Measurements from ENCODE around the gene FRYL.
A peak's percentile ranks its signal among the peaks of the same experiment; 100 is the strongest.

The FRYL gene

GRCh38 chr4:48635980-48636379, 144.1 kb downstream of the FRYL start:
- no peak for FAIRE-seq

GRCh38 chr4:48635310-48635709, 144.8 kb downstream of the FRYL start:
- DNase-seq (ENCODE audit: extremely low spot score, insufficient read length, low read depth) = no peak
- no peak for FAIRE-seq

More at GRCh38 chr4:48635980-48636379, 144.1 kb downstream of the FRYL start:
- DNase-seq (ENCODE audit: extremely low spot score, insufficient read length, low read depth) = no peak

DNA sequence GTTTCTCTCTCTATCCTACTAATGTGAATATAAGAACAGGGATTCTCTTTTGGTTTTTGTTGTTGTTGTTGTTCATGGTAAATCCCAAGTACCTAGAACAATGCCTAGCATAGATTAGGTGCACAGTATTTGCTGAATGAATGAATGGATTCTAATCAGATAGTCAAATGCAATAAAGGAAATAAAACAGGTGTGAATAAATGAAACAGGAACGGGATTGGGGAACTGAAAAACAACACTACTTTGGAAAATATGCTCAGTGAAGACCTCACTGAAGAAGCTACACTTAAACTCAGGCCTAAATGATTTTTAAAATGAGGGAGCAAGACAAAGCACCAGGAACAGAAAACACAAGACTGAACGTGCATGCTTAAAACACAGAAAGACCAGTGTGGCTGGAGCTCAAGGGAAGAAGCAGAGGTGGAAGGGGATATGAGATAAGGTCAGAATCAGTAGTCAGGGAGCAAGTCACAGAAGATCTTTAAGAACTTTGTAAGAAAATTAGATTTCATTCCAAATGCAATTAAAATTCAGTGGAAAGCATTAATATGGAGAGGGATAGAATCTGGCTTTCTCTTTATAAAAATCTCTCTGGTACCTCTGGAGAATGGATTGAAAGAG, 145.3 kb downstream of the FRYL start:
- no peak for FAIRE-seq

DNA sequence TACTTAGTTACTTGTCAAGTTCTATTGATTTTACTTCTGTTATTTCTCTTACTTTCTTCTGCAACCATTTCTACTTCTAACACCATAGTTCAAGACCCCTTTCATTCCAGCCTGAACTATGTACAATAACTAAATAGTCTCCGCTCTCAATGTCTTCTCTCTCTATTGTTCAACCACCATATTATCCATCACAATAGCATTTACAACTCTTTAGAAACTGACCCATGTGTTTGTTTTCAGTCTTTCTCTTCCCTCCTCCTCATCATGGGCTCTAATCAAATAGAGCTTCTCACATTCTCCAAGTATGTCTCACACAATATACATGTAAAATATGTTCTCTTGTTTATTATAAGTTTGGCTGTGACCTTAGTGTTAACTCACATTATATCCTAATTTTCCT, 146.4 kb downstream of the FRYL start:
- no peak for FAIRE-seq
- no peak for DNase-seq (ENCODE audit: extremely low spot score, insufficient read length, low read depth)

More for the DNA sequence above, 145.3 kb downstream of the FRYL start:
- no peak for DNase-seq (ENCODE audit: extremely low spot score, insufficient read length, low read depth)

DNA sequence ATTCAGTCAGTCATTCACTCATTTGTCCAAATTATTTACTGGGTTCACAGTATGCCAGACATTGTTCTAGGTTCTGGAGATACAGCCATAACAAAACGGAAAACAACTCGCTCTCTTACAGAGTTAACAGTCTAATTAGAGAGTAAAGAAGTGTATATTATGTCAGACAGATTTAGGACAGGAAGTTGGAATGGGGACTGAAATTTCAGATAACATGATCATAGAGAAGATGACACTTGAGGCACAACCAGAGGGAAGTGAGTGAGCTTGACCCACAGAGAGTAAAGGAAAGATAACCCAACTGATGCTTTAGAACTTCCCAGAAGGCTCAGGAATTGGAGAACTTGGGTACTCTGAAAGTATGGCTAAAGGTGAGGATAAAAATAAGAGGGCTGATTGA, 150.6 kb downstream of the FRYL start:
- DNase-seq (ENCODE audit: extremely low spot score, insufficient read length, low read depth) = no peak
- FAIRE-seq = peak; percentile 9

DNA sequence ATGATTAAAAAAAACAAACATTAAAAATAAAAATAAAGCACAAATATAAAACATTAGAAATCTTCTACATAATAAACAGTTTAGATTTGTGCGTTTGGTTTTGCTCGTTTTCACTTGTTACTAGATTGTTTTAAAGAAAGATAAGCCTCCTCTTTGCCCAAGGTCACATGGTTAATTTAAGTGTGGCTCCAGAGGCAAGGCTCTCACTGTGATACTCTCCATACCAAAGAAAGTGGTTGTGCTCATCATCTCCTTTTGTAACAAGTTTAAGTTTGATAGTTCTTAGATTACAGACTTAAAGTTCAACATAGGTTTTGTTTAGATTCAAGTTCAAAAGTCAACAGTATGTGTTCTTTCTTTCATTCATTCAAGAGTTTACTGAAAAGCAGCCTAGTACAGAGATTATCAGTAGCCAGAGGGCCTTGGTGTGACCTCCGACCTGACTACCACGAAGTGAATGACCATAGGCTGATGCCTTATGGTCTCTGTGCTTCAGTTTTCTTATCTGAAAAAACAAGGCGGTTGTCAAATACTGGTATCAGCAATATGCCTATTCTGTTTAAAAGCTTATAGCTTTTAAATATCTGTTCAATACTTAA, 156.8 kb downstream of the FRYL start:
- FAIRE-seq = no peak

DNA sequence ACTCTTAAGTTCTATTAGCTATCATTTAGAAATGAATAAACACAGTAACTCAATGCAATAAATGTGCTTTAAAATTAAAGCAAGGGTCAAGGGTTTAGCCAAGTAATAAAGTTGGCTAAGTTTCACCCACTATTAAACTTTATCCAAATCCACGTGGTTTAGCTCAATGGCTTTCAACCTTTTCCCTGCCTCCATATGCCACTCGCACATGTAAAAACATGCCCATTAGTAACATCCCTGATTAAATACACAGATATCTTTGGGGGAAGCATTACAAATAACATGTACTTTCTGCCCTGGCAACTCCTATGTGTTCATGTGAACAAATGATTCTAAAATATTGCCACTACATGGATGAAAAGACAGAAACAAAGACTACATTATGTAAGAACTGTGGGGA, 159.2 kb downstream of the FRYL start:
- no peak for DNase-seq (ENCODE audit: extremely low spot score, insufficient read length, low read depth)
- no peak for FAIRE-seq

More for the DNA sequence above, 156.8 kb downstream of the FRYL start:
- DNase-seq (ENCODE audit: extremely low spot score, insufficient read length, low read depth) = no peak

DNA sequence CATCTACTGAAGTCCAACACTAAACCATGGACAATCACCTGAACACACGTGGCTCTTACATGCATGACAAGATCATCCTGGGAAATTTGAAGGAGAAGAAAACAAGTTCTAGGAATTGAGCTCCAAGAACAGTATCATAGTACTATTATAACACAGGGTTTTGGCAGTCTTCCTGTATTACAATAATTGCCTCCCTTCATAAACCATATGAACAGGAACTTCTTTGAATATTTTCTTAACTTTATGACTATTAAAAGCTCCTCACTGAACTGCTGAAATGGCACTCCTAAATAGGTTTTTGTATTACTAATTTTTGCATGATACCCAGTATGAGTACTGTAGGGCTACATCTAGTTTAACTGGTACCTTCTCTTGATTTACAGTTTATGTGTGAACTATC, 160.0 kb downstream of the FRYL start:
- DNase-seq (ENCODE audit: extremely low spot score, insufficient read length, low read depth) (no peak), FAIRE-seq (no peak)

DNA sequence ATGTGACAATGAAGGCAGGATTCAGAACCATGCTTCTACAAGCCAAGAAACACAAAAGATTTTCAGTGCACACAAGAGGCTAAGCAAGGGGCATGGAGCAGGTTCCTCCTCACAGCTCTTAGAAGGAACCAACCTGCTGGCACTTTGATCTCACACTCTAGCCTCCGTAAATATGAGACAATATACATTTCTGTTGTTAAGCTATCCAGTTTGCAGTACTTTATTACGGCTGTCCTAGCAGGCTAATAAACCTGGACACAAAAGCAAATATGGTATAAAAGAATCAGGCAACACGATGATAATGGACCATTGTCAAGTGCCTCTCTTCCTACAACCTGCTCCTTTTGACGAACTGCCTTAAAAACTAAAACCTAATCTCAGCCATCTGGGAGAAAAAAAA, 175.6 kb downstream of the FRYL start:
- no peak for FAIRE-seq
- no peak for DNase-seq (ENCODE audit: extremely low spot score, insufficient read length, low read depth)

DNA sequence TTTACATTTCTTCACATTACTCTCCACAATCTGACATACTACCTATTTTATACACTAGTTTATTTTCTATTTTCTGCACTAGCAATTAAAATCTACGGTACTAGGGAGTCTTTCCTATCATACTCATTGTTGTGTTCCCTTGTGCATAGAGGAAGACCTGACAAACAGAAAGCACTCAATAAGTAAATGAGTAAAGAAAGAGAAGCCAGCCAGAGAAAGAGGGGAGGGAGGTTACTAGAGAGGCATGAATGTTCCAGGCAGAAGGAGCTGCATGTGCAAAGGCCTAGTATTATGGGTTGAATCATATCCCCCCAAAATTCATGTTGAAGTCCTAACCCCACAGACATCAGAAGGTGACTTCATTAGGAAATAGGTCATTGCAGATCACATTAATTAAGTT, 176.0 kb downstream of the FRYL start:
- FAIRE-seq = no peak
- no peak for DNase-seq (ENCODE audit: extremely low spot score, insufficient read length, low read depth)

- FAIRE-seq (no peak), DNase-seq (ENCODE audit: extremely low spot score, insufficient read length, low read depth) (no peak)
Observed at GRCh38 chr4:48603366-48604003, 176.6 kb downstream of the FRYL start.

- FAIRE-seq = no peak
Observed at GRCh38 chr4:48602763-48603162, 177.3 kb downstream of the FRYL start.

DNA sequence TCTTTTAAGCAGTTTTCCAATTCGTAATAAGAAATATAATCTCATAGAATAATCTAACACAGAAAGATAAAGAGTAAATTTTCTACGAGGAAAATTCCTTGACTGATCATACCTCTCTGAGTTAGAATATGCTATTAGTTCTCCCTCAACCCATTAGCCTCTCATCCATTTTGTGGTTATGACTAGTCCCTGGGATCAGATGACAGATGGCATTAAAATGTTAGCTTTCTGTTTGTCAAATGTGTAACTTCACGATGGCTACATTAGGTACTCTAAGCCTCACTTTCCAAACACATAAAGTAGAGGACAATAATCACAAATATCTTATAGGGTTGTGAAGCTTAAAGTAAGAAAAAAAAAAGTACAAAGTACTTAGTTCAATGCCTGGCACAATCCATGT, 177.9 kb downstream of the FRYL start:
- DNase-seq (ENCODE audit: extremely low spot score, insufficient read length, low read depth) = no peak
- FAIRE-seq = no peak

More at GRCh38 chr4:48602763-48603162, 177.3 kb downstream of the FRYL start:
- DNase-seq (ENCODE audit: extremely low spot score, insufficient read length, low read depth) = no peak

DNA sequence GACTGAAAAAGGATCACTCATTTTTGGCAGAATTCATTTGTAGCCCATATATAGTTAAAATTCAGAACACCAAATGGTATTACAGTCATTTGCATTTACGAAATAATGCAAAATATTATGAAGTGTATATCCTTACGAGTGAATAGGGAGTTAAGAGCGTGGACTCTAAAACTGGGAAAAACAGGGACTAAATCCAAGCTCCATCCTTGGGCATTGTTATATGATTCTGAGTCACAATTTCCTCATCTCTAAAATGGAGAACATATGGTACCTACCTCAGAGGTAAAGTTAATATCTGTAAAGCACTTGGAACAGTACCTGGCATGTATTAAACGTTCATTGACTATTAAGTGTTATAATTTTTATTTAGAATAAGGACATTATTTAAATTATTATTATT, 183.7 kb downstream of the FRYL start:
- DNase-seq (ENCODE audit: extremely low spot score, insufficient read length, low read depth) = no peak

GRCh38 chr4:48594180-48594579, 185.9 kb downstream of the FRYL start:
- FAIRE-seq (no peak), DNase-seq (ENCODE audit: extremely low spot score, insufficient read length, low read depth) (no peak)

More for the DNA sequence above, 183.7 kb downstream of the FRYL start:
- FAIRE-seq = no peak

- FAIRE-seq (no peak), DNase-seq (ENCODE audit: extremely low spot score, insufficient read length, low read depth) (no peak)
Observed at GRCh38 chr4:48591372-48591771, 188.7 kb downstream of the FRYL start.

DNA sequence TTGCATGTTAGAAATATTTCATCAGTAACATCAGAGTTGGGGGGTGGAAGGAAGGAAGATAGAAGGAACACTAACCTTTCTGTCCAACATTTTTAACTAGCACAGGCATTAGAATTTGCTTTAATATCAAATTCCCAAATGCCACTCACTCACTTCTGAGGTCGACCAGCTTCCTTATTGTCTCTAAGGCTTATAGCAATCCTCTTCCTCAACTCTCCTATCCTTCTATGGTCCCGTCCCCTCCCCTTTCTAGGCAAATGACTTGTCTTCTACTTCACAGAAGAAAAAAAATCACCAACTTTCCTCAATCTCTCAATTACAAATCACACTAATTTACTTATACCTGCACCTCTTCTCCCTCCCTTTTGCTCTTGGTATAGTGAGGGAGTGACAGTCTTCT, 189.2 kb downstream of the FRYL start:
- FAIRE-seq (no peak), DNase-seq (ENCODE audit: extremely low spot score, insufficient read length, low read depth) (no peak)

GRCh38 chr4:48589098-48589445, 191.0 kb downstream of the FRYL start:
- DNase-seq (ENCODE audit: extremely low spot score, insufficient read length, low read depth) (no peak), FAIRE-seq (no peak)

GRCh38 chr4:48588230-48589097, 191.6 kb downstream of the FRYL start:
- no peak for DNase-seq (ENCODE audit: extremely low spot score, insufficient read length, low read depth)
- FAIRE-seq = no peak

GRCh38 chr4:48585401-48585800, 194.7 kb downstream of the FRYL start:
- no peak for DNase-seq (ENCODE audit: extremely low spot score, insufficient read length, low read depth)

More at GRCh38 chr4:48585401-48585800, 194.7 kb downstream of the FRYL start:
- FAIRE-seq = no peak

All from GM18507 (cell line).